Adipocyte (in vitro differentiated cells): ENCODE results near the gene ZNF43.
"Not testable (repeated sequence)": the region's sequence is repeated elsewhere in the genome, so short reads cannot be mapped to it uniquely, and the experiment has no call there.

Experiments
- DNase-seq: peaks from one replicate; pipeline ENCODE4 v3.0.0-alpha.2; 2015; ENCODE audit warnings: low read depth
- H3K27me3 ChIP-seq: replicated peaks from 2 replicates; pipeline ENCODE4 v1.7.0; 2013; ENCODE audit warnings: mild to moderate bottlenecking, low read length, moderate library complexity; ENCODE audit not compliant: control insufficient read depth, insufficient read depth
- H3K36me3 ChIP-seq: 2 replicates; pipeline ENCODE4 v1.7.0; 2013; ENCODE audit warnings: low read length, mild to moderate bottlenecking, moderate library complexity; ENCODE audit not compliant: control insufficient read depth, insufficient read depth, severe bottlenecking
- H3K4me1 ChIP-seq: 2 replicates; pipeline ENCODE4 v1.7.0; 2013; ENCODE audit warnings: mild to moderate bottlenecking, low read length, moderate library complexity; ENCODE audit not compliant: control insufficient read depth, insufficient read depth
- H3K4me3 ChIP-seq: 2 replicates; pipeline ENCODE4 v1.7.0; 2013; ENCODE audit warnings: mild to moderate bottlenecking, low read length, moderate library complexity
- H3K9ac ChIP-seq: 2 replicates; pipeline ENCODE4 v1.7.0; 2013; ENCODE audit warnings: mild to moderate bottlenecking, low read length, moderate library complexity
- H3K9me3 ChIP-seq: 2 replicates; pipeline ENCODE4 v1.7.0; 2013; ENCODE audit warnings: mild to moderate bottlenecking, low read length, moderate library complexity; ENCODE audit not compliant: control insufficient read depth

The ZNF43 gene

DNA sequence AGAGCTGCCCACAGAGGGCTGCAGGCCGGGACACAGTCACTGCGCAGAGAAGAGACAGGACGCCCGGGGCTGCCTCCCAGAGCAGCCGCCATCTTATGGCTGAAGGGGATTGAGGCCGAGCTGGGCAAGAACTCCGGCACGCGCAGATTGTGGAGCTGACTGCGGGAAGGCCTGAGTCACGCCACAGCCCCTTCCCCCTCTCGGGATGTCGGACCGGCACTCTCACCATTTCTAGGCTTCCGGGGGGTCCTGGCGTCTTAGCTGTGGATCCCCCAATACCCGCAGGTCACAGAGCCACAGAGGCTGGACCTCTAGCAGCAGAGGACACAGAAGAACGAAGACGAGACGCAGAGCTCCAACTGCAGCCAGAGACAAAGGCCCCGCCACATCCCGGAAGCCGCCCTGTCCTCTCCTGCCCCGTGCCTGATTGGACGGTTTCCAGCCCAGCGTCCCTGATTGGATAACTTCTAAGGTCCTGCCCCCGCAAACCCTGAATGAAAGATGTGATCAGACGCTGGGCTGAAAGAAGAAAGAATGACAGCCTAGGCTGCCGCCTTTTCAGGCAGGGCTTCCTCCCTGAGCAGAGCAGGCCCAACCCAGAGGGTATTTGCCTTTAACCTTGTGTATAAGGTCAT is at the start of gene ZNF43:
Gene ZNF43, minus strand, starts transcription at position 373 of the 635 bp plus-strand sequence. Its CDS starts 144 bp downstream, at position 229.
- H3K9ac ChIP-seq, result peak within 1 kb of the TSS; percentile 92
- peaks cover 12% of the 10 kb centered on the region for H3K9me3 ChIP-seq
- no peaks in the 10 kb centered on the region for H3K27me3 ChIP-seq
- DNase-seq, result peak; percentile 93
- no peaks in the 10 kb centered on the region for H3K36me3 ChIP-seq
- H3K4me3 ChIP-seq, result peak within 1 kb of the TSS; percentile 93
- H3K4me1 ChIP-seq, result peaks cover 19% of the 10 kb centered on the region

- not testable (repeated sequence) for H3K27me3 ChIP-seq, H3K9ac ChIP-seq, H3K4me1 ChIP-seq, H3K36me3 ChIP-seq, H3K4me3 ChIP-seq, DNase-seq
- H3K9me3 ChIP-seq, result peaks cover 15% of the 10 kb centered on the region
Observed at GRCh38 chr19:21885516-21885915, 49.5 kb upstream of the ZNF43 start.

DNA sequence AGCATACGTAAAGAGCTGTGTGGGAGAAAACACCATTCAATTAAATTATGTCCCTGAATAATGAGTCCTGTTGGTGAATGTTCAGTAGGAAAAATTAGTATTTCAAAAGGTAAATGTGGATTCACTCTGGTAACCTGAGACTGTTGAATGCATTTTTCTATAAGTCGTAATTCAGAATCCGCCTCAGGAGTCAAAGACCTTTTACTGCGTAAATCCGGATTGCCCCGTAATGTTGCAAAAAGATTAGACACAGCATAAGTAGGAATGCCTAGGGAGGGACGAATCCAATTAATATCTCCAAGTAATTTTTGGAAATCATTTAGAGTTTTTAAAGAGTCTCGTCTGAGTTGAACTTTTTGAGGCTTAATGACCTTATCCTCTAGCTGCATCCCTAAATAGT is 48.8 kb upstream of the ZNF43 start:
- not testable (repeated sequence) for H3K9ac ChIP-seq, DNase-seq, H3K27me3 ChIP-seq, H3K36me3 ChIP-seq, H3K4me3 ChIP-seq, H3K4me1 ChIP-seq
- H3K9me3 ChIP-seq, result peaks cover 15% of the 10 kb centered on the region

GRCh38 chr19:21883516-21883915 is 47.5 kb upstream of the ZNF43 start:
- Histone ChIP-seq H3K36me3 (no peaks in the 10 kb centered on the region), H3K9ac (no peak overlapping the region), H3K9me3 (peaks cover 15% of the 10 kb centered on the region), H3K27me3 (no peaks in the 10 kb centered on the region), H3K4me1 (no peaks in the 10 kb centered on the region), H3K4me3 (no peak overlapping the region)
- DNase-seq, result no peak

GRCh38 chr19:21880761-21881160 is 44.8 kb upstream of the ZNF43 start:
- DNase-seq, H3K36me3 ChIP-seq, H3K27me3 ChIP-seq, H3K4me1 ChIP-seq, H3K9ac ChIP-seq, H3K4me3 ChIP-seq: not testable (repeated sequence)
- H3K9me3 ChIP-seq, result peaks cover 19% of the 10 kb centered on the region

- H3K9ac ChIP-seq, result no peak overlapping the region
- no peaks in the 10 kb centered on the region for H3K4me1 ChIP-seq
- peaks cover 9% of the 10 kb centered on the region for H3K9me3 ChIP-seq
- no peaks in the 10 kb centered on the region for H3K36me3 ChIP-seq
- no peak overlapping the region for H3K4me3 ChIP-seq
- DNase-seq, result no peak
- H3K27me3 ChIP-seq, result no peaks in the 10 kb centered on the region
Observed at GRCh38 chr19:21878646-21879045, 42.7 kb upstream of the ZNF43 start.

DNA sequence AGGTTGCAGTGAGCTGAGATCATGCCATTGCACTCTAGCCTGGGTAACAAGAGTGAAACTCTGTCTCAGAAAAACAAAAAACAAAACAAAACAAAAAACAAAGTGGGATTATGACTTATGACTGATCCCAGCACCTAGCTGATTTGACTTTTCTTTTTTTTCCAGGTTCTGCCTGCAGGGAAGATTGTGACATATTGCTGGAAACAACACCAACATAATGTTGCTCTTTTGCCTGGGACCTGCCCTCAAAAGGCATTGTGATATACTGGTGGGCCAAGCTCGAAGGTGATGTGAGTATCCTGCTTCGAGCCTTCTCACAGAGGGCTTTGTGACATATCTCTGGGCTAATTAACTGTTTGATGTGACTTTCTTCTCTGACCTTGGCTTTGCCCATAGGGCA is 42.0 kb upstream of the ZNF43 start:
- no peaks in the 10 kb centered on the region for H3K36me3 ChIP-seq
- no peaks in the 10 kb centered on the region for H3K4me1 ChIP-seq
- H3K9ac ChIP-seq, result no peak overlapping the region
- no peaks in the 10 kb centered on the region for H3K27me3 ChIP-seq
- H3K4me3 ChIP-seq, result no peak overlapping the region
- no peak for DNase-seq
- peaks cover 4% of the 10 kb centered on the region for H3K9me3 ChIP-seq

- H3K9ac ChIP-seq, H3K27me3 ChIP-seq, DNase-seq, H3K4me3 ChIP-seq, H3K9me3 ChIP-seq, H3K4me1 ChIP-seq, H3K36me3 ChIP-seq: not testable (repeated sequence)
Observed at GRCh38 chr19:21876608-21877007, 40.6 kb upstream of the ZNF43 start.

GRCh38 chr19:21856773-21857514 is 21.0 kb upstream of the ZNF43 start:
- H3K9me3 ChIP-seq, result peaks cover 3% of the 10 kb centered on the region
- H3K9ac ChIP-seq, result no peak overlapping the region
- peaks cover 4% of the 10 kb centered on the region for H3K4me1 ChIP-seq
- no peaks in the 10 kb centered on the region for H3K27me3 ChIP-seq
- DNase-seq, result no peak
- H3K4me3 ChIP-seq, result no peak overlapping the region
- no peaks in the 10 kb centered on the region for H3K36me3 ChIP-seq

DNA sequence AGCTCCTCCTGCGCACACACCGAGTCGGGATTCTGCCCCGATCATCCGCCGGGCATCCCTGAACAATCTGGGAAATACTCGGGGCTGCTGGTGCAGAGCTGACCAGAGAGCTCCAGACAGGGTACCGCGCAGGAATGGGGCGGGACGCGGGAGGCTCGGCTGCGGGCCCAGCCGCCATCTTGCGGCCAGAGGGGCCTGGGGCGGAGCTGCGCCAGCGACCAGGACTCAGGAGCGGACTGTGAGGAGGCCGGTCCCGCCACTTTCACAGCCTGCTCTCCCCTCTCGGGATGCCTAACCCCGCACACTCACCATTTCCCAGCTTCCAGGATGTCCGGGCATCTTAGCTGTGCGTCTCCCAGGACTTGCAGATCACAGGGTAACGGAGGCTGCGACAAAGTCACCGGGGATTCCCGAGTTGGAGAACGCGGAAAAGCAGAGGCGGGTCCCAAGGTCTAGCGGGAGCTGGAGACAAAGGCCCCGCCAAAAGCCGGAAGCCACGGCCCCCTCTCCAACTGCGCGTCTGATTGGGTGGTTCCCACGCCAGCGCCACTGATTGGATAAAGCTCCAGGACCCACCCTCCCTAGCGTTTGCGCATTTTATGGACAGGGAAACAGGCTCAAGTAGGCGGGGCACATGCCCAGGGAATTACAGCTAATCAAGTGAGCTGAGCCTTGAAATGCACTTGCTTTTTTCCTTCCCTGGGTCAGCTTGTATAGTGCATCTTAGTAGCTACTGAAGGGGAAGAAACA is 15.8 kb upstream of the ZNF43 start:
- Histone ChIP-seq H3K9ac (peak overlapping the region; percentile 85), H3K36me3 (no peaks in the 10 kb centered on the region), H3K4me1 (peaks cover 5% of the 10 kb centered on the region), H3K9me3 (no peaks in the 10 kb centered on the region), H3K4me3 (peak overlapping the region; percentile 94), H3K27me3 (no peaks in the 10 kb centered on the region)
- peak; percentile 99 for DNase-seq

DNA sequence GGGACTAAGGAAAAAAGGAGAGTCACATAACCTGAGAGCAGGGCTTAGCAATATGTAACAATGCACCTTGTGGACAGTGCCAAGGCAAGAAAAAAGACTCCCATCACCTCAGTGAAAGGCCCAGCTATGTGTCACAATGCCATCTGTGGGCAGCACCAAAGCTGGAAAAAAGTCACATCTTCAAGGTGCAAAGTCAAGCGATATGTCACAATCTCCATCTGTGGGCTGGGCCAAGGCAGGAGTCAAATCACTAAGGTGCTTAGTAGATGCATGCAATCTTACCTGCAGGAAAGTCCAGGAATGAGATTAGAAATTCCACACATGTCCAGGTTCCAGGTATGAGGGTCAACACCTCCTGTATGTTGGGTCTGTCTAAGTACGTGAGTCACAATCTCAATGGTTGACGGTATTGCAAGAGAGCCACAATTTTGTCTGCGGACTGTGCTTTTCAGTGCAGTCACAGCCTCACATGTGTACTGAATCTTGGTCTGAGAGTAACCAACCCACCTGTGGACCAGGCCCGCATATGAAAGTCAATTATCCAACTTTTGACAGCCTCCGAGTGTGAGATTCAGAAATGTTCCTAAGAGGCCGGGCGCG is 14.8 kb upstream of the ZNF43 start:
- Histone ChIP-seq H3K9ac (no peak overlapping the region), H3K4me3 (peak overlapping the region; percentile 94), H3K4me1 (peaks cover 8% of the 10 kb centered on the region), H3K36me3 (no peaks in the 10 kb centered on the region), H3K27me3 (no peaks in the 10 kb centered on the region), H3K9me3 (no peaks in the 10 kb centered on the region)
- DNase-seq, result no peak
